Measurements from ENCODE around the gene MZF1. TPM values are rescaled to one million over a fixed set of nuclear protein-coding genes. Genes with fewer than 3 reads are reported as not detected.
"Not testable (repeated sequence)": the region's sequence is repeated elsewhere in the genome, so short reads cannot be mapped to it uniquely, and the experiment has no call there.

MZF1 gene
- total RNA-seq, 2 experiments from 2014 or later = 20.0 to 20.6 TPM

DNA sequence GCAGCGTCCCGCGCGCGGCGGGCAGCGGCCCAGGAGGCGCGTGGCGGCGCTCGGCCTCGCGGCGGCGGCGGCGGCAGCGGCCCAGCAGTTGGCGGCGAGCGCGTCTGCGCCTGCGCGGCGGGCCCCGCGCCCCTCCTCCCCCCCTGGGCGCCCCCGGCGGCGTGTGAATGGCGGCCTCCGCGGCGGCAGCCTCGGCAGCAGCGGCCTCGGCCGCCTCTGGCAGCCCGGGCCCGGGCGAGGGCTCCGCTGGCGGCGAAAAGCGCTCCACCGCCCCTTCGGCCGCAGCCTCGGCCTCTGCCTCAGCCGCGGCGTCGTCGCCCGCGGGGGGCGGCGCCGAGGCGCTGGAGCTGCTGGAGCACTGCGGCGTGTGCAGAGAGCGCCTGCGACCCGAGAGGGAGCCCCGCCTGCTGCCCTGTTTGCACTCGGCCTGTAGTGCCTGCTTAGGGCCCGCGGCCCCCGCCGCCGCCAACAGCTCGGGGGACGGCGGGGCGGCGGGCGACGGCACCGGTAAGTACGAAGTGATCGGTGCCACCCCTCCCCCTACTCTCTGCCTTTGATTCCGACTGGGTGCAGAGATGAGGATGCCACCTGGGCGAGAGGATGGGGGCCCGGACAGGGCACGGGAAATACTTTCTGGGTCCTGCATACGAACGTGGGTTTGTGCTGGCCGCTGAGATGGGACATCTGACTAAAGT lies 28.4 kb downstream of the MZF1 start:
- peak overlapping the region; percentile 96 for H3K27ac Mint-ChIP-seq
- peaks cover 35% of the 10 kb centered on the region for H3K4me1 Mint-ChIP-seq (ENCODE audit: low read depth)
- CTCF ChIA-PET = interaction anchor here (0.9 to 4.4 kb wide), 6 partner anchors 24 to 36 kb away, joined by 3 to 39 read pairs (median 6); partner anchors contain the start of gene ZBTB45
- H3K27me3 Mint-ChIP-seq (ENCODE audit: low read depth) = peaks cover 12% of the 10 kb centered on the region
- peak; percentile 77 for DNase-seq
- peak overlapping the region; percentile 97 for H3K4me3 Mint-ChIP-seq
- no peaks in the 10 kb centered on the region for H3K9me3 Mint-ChIP-seq (ENCODE audit: insufficient read depth)
- peaks cover 48% of the 10 kb centered on the region for H3K36me3 Mint-ChIP-seq (ENCODE audit: low read depth)
- POLR2A ChIA-PET = interaction anchor here (0.7 to 3.6 kb wide), 13 partner anchors 9 to 197 kb away, joined by 3 to 51 read pairs (median 4); partner anchors contain the start of genes CHMP2A, RPS5, SLC27A5 and UBE2M
- peak; percentile 41 for ATAC-seq

DNA sequence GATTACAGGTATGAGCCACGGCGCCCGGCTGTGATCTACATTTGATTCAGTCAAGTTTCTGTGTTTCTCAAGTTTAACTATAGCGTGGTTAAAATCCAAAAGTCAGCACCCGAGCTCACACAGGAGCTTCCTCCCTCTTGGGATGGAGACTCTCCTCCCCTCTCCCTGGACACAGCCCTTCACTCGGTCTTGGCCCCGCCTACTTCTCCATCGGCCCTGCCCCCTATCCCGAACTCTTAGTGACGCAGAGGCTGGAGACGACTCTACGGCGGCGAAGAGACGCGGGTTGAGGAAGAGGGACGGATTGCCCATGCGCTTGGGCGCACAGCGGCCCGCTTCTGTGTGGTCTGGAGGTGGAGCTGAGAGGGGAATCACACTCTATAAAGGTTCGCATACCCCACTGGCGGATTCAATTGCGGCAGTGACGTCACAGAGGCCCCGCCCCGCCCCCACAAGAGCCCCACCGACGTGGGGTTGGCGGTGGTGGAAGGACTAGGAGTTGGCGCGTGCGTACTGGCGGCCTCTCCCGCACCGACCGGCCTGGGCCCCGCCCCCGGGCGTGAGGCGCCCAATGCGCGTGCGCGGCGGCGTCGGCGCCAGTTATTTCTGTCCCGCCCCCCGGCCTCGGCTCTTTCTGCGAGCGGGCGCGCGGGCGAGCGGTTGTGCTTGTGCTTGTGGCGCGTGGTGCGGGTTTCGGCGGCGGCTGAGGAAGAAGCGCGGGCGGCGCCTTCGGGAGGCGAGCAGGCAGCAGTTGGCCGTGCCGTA lies 29.1 kb downstream of the MZF1 start, which contains the start of gene TRIM28:
Gene TRIM28 (plus strand): TSS at position 239 of the 765 bp plus-strand sequence. CDS start 694 bp downstream, outside the sequence.
- H3K9me3 Mint-ChIP-seq (ENCODE audit: insufficient read depth) = no peaks in the 10 kb centered on the region
- peak within 1 kb of the TSS; percentile 96 for H3K27ac Mint-ChIP-seq
- ChIA-PET CTCF (interaction anchor here (0.9 to 4.4 kb wide), 6 partner anchors 11 to 37 kb away, joined by 3 to 39 read pairs (median 6); partner anchors contain the start of genes CHMP2A and ZBTB45), POLR2A (interaction anchor here (0.7 to 3.6 kb wide), 13 partner anchors 10 to 196 kb away, joined by 3 to 51 read pairs (median 4); partner anchors contain the start of genes CHMP2A, RPS5 and ZBTB45)
- peaks cover 35% of the 10 kb centered on the region for H3K4me1 Mint-ChIP-seq (ENCODE audit: low read depth)
- peaks cover 18% of the 10 kb centered on the region for H3K27me3 Mint-ChIP-seq (ENCODE audit: low read depth)
- H3K4me3 Mint-ChIP-seq = peak within 1 kb of the TSS; percentile 97
- DNase-seq (peak; percentile 100), ATAC-seq (peak; percentile 94)
- peaks cover 41% of the 10 kb centered on the region for H3K36me3 Mint-ChIP-seq (ENCODE audit: low read depth)

DNA sequence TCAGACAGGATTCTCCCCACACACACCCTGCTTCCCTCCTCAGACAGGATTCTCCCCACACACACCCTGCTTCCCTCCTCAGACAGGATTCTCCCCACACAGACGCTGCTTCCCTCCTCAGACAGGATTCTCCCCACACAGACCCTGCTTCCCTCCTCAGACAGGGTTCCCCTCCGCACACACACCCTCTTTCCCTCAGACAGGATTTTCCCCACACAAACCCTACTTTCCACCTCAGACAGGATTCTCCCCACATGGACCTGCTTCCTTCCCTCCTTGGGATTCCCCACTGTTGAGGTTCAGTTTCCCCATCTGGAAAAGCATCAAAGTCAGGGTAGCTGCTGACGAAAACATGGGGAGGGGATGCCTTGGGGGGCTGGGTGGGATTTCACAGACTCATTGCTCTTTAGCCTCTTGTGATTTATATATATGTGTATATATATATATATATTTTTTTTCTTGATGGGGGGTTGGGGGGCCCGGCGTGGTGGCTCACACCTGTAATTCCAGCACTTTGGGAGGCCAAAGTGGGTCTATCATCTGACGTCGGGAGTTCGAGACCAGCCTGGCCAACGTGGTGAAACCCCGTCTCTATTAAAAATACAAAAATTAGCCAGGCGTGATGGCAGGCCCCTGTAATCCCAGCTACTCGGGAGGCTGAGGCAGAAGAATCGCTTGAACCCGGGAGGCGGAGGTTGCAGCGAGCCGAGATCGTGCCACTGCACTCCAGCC lies 30.3 kb downstream of the MZF1 start:
- ATAC-seq; H3K4me3 Mint-ChIP-seq; DNase-seq; H3K9me3 Mint-ChIP-seq (ENCODE audit: insufficient read depth): not testable (repeated sequence)
- Mint-ChIP-seq H3K27ac (peak overlapping the region; percentile 15), H3K27me3 (ENCODE audit: low read depth) (peaks cover 20% of the 10 kb centered on the region), H3K4me1 (ENCODE audit: low read depth) (peaks cover 37% of the 10 kb centered on the region), H3K36me3 (ENCODE audit: low read depth) (peaks cover 31% of the 10 kb centered on the region)
- POLR2A ChIA-PET = interaction anchor here (1.0 to 3.6 kb wide), 4 partner anchors 11 to 188 kb away, joined by 3 to 51 read pairs (median 18); partner anchors contain the start of genes CHMP2A and ZBTB45
- CTCF ChIA-PET = interaction anchor here (0.9 to 4.4 kb wide), 4 partner anchors 12 to 38 kb away, joined by 3 to 39 read pairs (median 8); partner anchors contain the start of genes CHMP2A and ZBTB45

DNA sequence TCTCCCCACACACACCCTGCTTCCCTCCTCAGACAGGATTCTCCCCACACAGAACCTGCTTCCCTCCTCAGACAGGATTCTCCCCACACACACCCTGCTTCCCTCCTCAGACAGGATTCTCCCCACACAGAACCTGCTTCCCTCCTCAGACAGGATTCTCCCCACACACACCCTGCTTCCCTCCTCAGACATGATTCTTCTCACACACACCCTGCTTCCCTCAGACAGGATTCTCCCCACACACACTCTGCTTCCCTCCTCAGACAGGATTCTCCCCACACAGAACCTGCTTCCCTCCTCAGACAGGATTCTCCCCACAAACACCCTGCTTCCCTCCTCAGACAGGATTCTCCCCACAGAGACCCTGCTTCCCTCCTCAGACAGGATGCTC lies 34.0 kb downstream of the MZF1 start:
- ATAC-seq; H3K27ac Mint-ChIP-seq; DNase-seq; H3K36me3 Mint-ChIP-seq (ENCODE audit: low read depth); H3K4me3 Mint-ChIP-seq; H3K9me3 Mint-ChIP-seq (ENCODE audit: insufficient read depth); POLR2A ChIA-PET: not testable (repeated sequence)
- CTCF ChIA-PET = interaction anchor here (6.3 kb wide), 1 partner anchor 19 kb away, joined by 49 read pairs; the partner anchor contains the start of gene ZBTB45
- Mint-ChIP-seq H3K4me1 (ENCODE audit: low read depth) (peaks cover 19% of the 10 kb centered on the region), H3K27me3 (ENCODE audit: low read depth) (peaks cover 20% of the 10 kb centered on the region)

DNA sequence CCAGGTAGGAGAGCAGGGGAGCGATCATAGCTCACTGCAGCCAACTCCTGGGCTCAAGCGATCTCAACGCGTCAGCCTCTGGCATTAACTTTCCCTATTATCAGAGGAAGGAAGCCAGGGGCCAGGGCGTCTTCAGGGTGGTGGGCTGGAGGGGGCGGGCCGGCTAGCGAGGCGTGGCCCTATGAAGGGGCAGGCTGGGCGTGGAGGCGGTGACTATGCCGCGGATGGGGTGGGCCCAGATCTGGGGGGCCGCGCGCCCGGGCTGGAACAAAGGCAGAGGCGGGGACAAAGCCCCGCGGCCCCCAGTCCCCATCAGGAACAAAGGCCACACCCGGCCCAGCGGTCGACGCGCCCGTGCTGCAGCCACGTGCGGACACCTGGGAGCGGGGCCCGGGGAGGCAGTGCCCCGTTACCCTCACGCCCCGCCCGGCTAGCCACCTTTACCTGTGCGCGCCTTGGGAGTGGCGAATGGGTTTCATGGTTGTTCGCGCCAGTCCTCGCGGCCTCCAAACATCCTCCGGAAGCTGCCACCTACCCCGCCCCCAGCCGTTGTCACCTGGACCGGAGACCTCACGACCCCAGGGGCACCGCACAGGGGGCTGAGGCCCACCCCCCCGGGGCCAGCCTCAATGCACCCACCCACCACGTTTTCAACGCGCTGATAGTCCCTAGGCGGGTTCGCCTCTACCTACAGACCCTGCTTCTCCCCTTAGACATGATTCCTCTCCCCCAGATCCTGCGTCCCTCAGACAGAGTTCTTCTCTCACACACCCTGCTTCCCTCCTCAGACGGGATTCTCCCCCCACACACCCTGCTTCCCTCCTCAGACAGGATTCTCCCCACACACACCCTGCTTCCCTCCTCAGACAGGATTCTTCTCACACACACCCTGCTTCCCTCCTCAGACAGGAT lies 34.6 kb downstream of the MZF1 start:
- no peaks in the 10 kb centered on the region for H3K9me3 Mint-ChIP-seq (ENCODE audit: insufficient read depth)
- ChIA-PET POLR2A (interaction anchor here (1.3 kb wide), 1 partner anchor 19 kb away, joined by 5 read pairs; the partner anchor contains the start of gene ZBTB45), CTCF (interaction anchor here (6.3 kb wide), 1 partner anchor 19 kb away, joined by 49 read pairs; the partner anchor contains the start of gene ZBTB45)
- H3K27me3 Mint-ChIP-seq (ENCODE audit: low read depth) = peaks cover 20% of the 10 kb centered on the region
- H3K4me3 Mint-ChIP-seq = peak overlapping the region; percentile 68
- DNase-seq (peak; percentile 71), ATAC-seq (peak; percentile 84)
- H3K27ac Mint-ChIP-seq = peak overlapping the region; percentile 67
- H3K36me3 Mint-ChIP-seq (ENCODE audit: low read depth) = no peaks in the 10 kb centered on the region
- H3K4me1 Mint-ChIP-seq (ENCODE audit: low read depth) = peaks cover 14% of the 10 kb centered on the region

DNA sequence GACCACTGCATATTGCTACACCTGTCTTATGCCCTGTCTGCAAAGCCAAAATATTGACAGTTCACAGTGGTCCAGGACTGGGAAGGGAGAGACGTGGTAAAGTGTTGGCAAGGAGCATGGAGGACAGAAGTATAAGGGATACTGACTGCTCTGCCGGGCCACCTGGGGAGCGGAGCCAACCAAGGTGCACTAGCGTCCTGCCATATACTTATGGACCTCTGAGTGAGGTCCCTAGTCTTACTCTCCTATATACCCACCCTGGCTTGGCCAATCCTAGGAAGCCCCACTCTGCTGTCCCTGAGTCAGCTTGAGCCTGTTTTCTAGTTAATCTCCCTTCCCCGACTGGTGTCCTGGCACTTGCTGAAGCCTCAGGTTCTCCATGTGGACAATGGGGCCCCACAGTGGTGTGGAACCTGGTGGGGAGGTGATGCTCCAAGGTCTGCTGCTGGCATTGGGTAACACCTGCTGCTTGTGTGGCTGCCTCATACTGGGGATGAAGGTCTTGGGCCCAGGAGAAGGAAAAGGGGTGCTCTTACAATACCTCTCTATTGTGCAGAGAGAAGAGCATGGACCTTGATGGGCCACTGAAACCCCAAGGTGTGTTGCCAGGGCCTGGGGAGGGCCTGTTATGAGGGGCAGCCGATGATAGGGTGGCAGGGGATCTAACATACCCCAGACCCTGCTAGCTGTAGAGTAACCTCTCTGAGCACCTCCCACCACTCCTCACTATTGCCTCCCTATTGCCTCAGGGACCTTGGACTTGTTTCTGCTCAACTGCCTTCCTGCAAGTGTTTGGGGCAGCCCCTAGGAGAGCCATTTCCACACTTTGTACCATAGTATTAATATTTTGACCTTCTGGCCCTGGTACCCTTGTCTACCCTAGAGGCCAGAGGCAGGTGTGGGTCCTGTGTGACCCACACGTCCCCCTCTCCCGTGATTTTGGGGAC lies 36.0 kb downstream of the MZF1 start:
- peaks cover 11% of the 10 kb centered on the region for H3K4me1 Mint-ChIP-seq (ENCODE audit: low read depth)
- ATAC-seq (no peak), DNase-seq (no peak)
- no peak overlapping the region for H3K27ac Mint-ChIP-seq
- H3K9me3 Mint-ChIP-seq (ENCODE audit: insufficient read depth) = no peaks in the 10 kb centered on the region
- ChIA-PET CTCF (interaction anchor here (6.3 kb wide), 1 partner anchor 17 kb away, joined by 49 read pairs; the partner anchor contains the start of gene ZBTB45), POLR2A (interaction anchor here (1.3 kb wide), 1 partner anchor 17 kb away, joined by 5 read pairs; the partner anchor contains the start of gene ZBTB45)
- no peaks in the 10 kb centered on the region for H3K36me3 Mint-ChIP-seq (ENCODE audit: low read depth)
- peak overlapping the region; percentile 68 for H3K4me3 Mint-ChIP-seq
- peaks cover 13% of the 10 kb centered on the region for H3K27me3 Mint-ChIP-seq (ENCODE audit: low read depth)

DNA sequence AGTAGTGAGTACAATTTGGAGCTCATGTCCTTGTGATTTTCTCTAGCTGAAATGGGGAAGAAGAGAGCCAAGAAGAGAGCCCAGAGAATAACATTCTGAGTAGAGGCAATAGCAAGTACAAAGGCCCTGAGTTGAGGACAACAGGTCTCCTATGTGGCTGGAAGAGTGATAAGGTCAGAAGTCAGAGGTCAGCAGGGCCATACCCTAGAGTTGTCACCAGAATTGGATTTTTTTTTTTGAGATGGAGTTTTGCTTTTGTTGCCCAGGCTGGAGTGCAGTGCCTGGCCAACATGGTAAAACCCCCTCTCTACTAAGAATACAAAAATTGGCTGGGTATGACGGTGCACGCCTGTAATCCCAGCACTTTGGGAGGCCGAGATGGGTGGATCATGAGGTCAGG lies 37.3 kb downstream of the MZF1 start:
- Mint-ChIP-seq H3K4me1 (ENCODE audit: low read depth) (peaks cover 11% of the 10 kb centered on the region), H3K9me3 (ENCODE audit: insufficient read depth) (no peaks in the 10 kb centered on the region), H3K27me3 (ENCODE audit: low read depth) (peaks cover 8% of the 10 kb centered on the region), H3K36me3 (ENCODE audit: low read depth) (no peaks in the 10 kb centered on the region), H3K4me3 (no peak overlapping the region), H3K27ac (no peak overlapping the region)
- CTCF ChIA-PET = interaction anchor here (0.8 to 6.3 kb wide), 2 partner anchors 16 to 22 kb away, joined by 3 to 49 read pairs; partner anchors contain the start of gene ZBTB45
- no peak for ATAC-seq
- no peak for DNase-seq
- POLR2A ChIA-PET = no interaction called here

DNA sequence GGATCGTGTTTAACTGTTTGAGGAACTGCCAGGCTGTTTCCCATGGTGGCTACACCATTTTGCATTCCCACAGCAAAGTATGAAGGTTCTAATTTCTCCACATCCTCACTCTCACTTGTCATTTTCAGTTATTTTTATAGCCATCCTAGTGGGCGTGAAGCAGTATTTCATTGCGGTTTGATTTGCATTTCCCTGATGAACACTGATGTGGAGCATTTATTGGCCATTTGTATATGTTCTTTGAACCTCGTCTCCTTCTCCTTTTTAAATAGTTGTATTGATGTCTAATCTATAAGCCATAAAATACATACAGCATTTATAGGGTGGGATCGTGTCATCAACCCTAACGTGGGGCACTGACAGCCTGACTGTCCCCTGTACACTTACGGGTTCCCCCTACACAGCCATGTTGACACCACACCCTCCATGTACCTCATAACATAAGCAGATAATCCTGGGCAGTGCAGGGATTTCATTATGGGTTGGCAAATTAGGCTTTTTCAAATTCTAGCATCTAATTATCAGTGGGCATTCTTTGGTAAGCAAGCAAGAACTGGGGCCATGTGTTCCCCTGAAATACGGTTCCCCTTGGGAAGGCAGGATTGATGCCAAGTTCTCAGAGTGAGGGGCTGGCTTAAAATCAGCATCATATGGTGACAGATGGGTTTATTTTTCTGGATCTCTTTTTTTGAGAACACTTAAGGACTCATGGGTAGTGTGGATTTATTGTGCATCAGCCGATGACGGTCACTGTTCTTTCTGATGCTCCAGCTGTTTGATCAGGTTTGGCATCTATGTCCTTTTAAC lies 41.9 kb downstream of the MZF1 start:
- DNase-seq (no peak), ATAC-seq (no peak)
- no peaks in the 10 kb centered on the region for H3K36me3 Mint-ChIP-seq (ENCODE audit: low read depth)
- no peaks in the 10 kb centered on the region for H3K9me3 Mint-ChIP-seq (ENCODE audit: insufficient read depth)
- H3K27me3 Mint-ChIP-seq (ENCODE audit: low read depth) = no peaks in the 10 kb centered on the region
- CTCF ChIA-PET = no interaction called here
- POLR2A ChIA-PET = no interaction called here
- H3K27ac Mint-ChIP-seq = no peak overlapping the region
- H3K4me1 Mint-ChIP-seq (ENCODE audit: low read depth) = no peaks in the 10 kb centered on the region
- no peak overlapping the region for H3K4me3 Mint-ChIP-seq

DNA sequence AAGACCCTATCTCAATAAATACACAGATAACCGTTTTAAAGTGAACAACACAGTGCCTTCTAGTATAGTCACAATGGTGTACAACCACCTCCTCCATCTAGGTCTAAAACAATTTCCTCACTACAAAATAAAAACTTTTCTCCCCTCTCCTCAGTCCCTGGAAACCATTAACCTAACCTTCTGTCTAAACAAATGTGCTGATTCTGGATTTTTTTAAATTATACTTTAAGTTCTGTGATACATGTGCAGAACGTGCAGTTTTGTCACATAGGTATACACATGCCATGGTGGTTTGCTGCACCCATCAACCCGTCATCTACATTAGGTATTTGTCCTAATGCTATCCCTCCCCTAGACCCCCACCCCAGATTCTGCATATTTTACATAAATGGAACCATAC lies 43.7 kb downstream of the MZF1 start:
- Mint-ChIP-seq H3K4me3 (no peak overlapping the region), H3K36me3 (ENCODE audit: low read depth) (no peaks in the 10 kb centered on the region), H3K27ac (no peak overlapping the region), H3K4me1 (ENCODE audit: low read depth) (no peaks in the 10 kb centered on the region), H3K9me3 (ENCODE audit: insufficient read depth) (no peaks in the 10 kb centered on the region), H3K27me3 (ENCODE audit: low read depth) (no peaks in the 10 kb centered on the region)
- DNase-seq = no peak
- POLR2A ChIA-PET = interaction anchor here (1.3 kb wide), 2 partner anchors 10 to 15 kb away, joined by 4 to 6 read pairs; partner anchors contain the start of genes TRIM28 and ZBTB45
- ATAC-seq = no peak
- CTCF ChIA-PET = interaction anchor here (1.3 kb wide), 1 partner anchor 9 kb away, joined by 5 read pairs; the partner anchor contains the start of gene ZBTB45
